Immature natural killer cell (primary cell): ENCODE results near the gene DQX1. TPM values are rescaled to one million over a fixed set of nuclear protein-coding genes. Genes with fewer than 3 reads are reported as not detected.

Experiments
- DNase-seq, 3 donors: peaks; one replicate each; pipeline ENCODE4 v3.0.0; 2022; ENCODE audit warnings: mixed read lengths in 1 of 3
- H3K27ac Mint-ChIP-seq, 6 donors: one replicate each; pipeline ENCODE4 v1.8.0; 2020; ENCODE audit warnings: mixed read lengths in 6 of 6, mild to moderate bottlenecking in 5 of 6, inconsistent platforms in 4 of 6, moderate library complexity in 3 of 6
- H3K27me3 Mint-ChIP-seq, 3 donors: one replicate each; pipeline ENCODE4 v1.8.0; 2020 to 2021; ENCODE audit warnings: low read depth in 3 of 3, mild to moderate bottlenecking in 3 of 3, mixed read lengths in 3 of 3, moderate library complexity in 3 of 3, inconsistent platforms in 1 of 3
- H3K36me3 Mint-ChIP-seq, 3 donors: one replicate each; pipeline ENCODE4 v1.8.0; 2020; ENCODE audit warnings: mixed read lengths in 3 of 3, inconsistent platforms in 2 of 3, mild to moderate bottlenecking in 2 of 3
- H3K4me1 Mint-ChIP-seq, 2 donors: one replicate each; pipeline ENCODE4 v1.8.0; 2020; ENCODE audit warnings: inconsistent platforms in 2 of 2, mild to moderate bottlenecking in 2 of 2, mixed read lengths in 2 of 2, moderate library complexity in 1 of 2
- H3K4me3 Mint-ChIP-seq, 5 donors: one replicate each; pipeline ENCODE4 v1.8.0; 2020; ENCODE audit warnings: mild to moderate bottlenecking in 5 of 5, mixed read lengths in 5 of 5, inconsistent platforms in 3 of 5, moderate library complexity in 3 of 5
- H3K9me3 Mint-ChIP-seq, 6 donors: one replicate each; pipeline ENCODE4 v1.8.0; 2020; ENCODE audit warnings: mild to moderate bottlenecking in 6 of 6, mixed read lengths in 6 of 6, inconsistent platforms in 4 of 6, moderate library complexity in 3 of 6
- polyA plus RNA-seq, 3 donors: library from polyadenylated mRNA; unstranded; fragments of 300-500 nt; fragmentation: Illumina TruSeq; gene quantifications; one replicate each; pipeline ENCODE4 v1.2.3, GENCODE V29; 2021

The DQX1 gene
- polyA plus RNA-seq, 3 donors from 2014 or later = not detected

GRCh38 chr2:74515981-74516633 lies 9.9 kb downstream of the DQX1 start:
- H3K4me1 Mint-ChIP-seq = peaks cover 16 to 19% of the 10 kb centered on the region in 2 donors

DNA sequence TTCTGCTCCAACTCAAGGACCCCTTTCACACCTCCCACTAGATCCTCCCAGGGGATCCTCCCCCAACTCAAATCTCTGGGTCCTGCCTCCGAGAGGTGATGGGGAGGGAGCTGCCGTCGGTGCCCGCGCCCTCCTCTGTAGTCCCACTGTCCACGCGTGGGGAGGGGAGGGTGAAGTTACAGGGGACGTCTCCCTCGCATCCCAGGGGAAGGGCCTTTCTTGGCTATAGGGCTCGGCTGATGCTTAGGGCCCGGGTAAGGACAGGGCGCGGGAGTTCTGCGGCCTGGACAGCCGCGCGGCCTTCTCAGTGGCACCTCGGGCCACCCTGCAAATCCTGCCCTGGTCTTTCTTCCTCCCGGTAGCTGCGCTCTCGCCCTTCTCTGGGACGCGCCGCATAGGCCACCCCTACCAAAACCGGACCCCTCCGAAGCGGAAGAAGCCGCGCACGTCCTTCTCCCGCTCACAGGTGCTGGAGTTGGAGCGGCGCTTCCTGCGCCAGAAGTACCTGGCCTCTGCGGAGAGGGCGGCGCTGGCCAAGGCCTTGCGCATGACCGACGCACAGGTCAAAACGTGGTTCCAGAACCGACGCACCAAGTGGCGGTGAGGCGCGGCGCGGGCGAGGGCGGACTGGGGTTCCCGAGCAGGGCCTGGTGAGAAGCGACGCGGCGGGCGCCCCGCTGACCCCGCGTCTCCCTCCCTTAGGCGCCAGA lies 10.6 kb downstream of the DQX1 start:
- Mint-ChIP-seq H3K4me3 (peak overlapping the region; percentile 18 to 72 (median 69)), H3K4me1 (peaks cover 16 to 19% of the 10 kb centered on the region in 2 donors), H3K9me3 (peaks cover 0 to 4% (median 0%) of the 10 kb centered on the region in 6 donors), H3K27ac (no peak overlapping the region), H3K36me3 (peaks cover 0 to 5% (median 0%) of the 10 kb centered on the region in 3 donors), H3K27me3 (peaks cover 40 to 42% (median 41%) of the 10 kb centered on the region in 3 donors)
- no peak for DNase-seq

More at GRCh38 chr2:74515981-74516633, 9.9 kb downstream of the DQX1 start:
- peaks cover 0 to 4% (median 0%) of the 10 kb centered on the region in 6 donors for H3K9me3 Mint-ChIP-seq
- no peak overlapping the region for H3K27ac Mint-ChIP-seq
- H3K27me3 Mint-ChIP-seq = peaks cover 39 to 42% (median 39%) of the 10 kb centered on the region in 3 donors
- H3K4me3 Mint-ChIP-seq = peak overlapping the region; percentile 71 to 84 (median 73)
- peak; percentile 62 to 71 (median 68) for DNase-seq
- peaks cover 0 to 6% (median 0%) of the 10 kb centered on the region in 3 donors for H3K36me3 Mint-ChIP-seq

DNA sequence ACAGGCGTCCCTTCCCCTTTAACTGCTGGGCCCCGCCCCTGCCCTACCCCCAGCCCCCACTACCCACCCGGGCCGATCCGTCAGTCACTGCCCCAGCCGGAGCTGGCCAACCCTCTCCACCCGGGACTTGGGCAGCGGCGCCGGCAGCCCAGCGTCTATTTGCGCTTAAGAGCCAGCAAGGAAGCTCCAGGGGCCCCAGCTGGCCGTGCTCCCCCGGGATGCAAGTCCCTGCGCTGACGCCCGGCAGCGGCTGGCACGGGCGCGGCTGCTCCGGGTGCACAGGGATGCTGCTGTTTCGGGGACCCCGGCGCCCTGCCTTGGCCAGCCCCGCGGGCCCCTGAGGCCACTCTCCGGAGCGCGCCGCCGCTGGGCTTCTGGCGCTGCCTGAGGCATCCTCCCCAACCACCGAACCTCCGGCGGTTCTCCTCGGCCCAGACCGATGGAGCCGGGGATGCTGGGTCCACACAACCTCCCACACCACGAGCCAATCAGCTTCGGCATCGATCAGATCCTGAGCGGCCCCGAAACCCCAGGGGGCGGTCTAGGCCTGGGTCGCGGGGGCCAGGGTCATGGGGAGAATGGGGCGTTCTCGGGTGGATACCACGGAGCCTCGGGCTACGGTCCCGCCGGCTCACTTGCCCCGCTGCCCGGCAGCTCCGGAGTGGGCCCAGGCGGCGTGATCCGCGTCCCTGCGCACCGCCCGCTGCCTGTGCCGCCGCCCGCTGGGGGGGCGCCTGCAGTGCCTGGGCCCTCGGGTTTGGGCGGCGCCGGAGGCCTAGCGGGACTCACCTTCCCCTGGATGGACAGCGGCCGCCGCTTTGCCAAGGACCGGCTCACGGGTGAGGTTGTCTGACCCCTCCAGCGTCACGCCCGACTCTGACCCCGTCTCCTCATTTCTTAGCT lies 11.4 kb downstream of the DQX1 start, which contains the start of gene TLX2:
TLX2 (plus strand) TSS at position 83 of the 903 bp plus-strand sequence; CDS start at position 440, 357 bp downstream.
- no peak within 1 kb of the TSS for H3K27ac Mint-ChIP-seq
- H3K27me3 Mint-ChIP-seq = peaks cover 38 to 42% (median 42%) of the 10 kb centered on the region in 3 donors
- peaks cover 0 to 4% (median 0%) of the 10 kb centered on the region in 6 donors for H3K9me3 Mint-ChIP-seq
- H3K4me1 Mint-ChIP-seq = peaks cover 16 to 19% of the 10 kb centered on the region in 2 donors
- DNase-seq = no peak
- H3K4me3 Mint-ChIP-seq = peak within 1 kb of the TSS; percentile 18 to 72 (median 25)
- H3K36me3 Mint-ChIP-seq = no peaks in the 10 kb centered on the region

DNA sequence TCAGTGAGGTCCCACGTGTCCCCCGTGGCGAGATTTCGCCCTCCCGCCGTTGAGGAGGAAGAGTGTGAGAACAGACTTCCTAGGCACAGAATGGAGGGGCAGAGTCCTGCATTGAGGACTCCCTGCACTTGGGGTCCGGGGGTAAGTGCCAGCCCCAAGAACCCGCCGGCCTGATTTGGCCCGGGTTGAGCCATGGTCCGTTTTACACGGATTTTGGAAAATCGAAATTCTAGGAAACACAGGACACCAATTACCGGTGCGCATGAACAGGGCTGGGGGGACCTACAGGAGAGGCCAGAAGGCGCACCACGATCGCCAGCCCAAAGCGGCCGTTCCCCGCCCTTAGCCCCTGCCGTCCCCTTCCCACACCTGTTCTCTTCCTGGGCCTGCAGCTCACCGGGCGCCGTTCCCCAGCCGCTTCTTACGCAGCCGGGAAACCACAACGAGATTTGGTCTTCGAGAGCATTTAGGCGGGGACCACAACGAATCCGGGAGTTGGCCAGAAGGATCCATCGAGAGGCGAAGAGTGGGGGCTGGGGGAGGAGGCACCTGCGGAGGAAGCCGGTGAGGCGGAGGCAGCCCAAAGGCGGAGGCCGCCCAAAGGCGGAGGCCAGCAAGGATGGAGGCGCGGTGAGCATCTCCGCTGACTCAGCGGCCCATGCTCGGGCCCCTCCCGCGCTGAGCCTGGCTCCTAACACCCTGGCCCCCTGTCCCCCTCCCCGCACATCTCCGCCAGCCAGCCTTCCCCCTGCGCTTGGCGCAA lies 12.2 kb downstream of the DQX1 start:
- DNase-seq = no peak
- Mint-ChIP-seq H3K27ac (no peak overlapping the region), H3K4me1 (peaks cover 16 to 19% of the 10 kb centered on the region in 2 donors)

GRCh38 chr2:74512744-74513604 lies 13.1 kb downstream of the DQX1 start:
- peaks cover 24 to 27% of the 10 kb centered on the region in 2 donors for H3K4me1 Mint-ChIP-seq
- DNase-seq = no peak
- peaks cover 0 to 4% (median 0%) of the 10 kb centered on the region in 6 donors for H3K9me3 Mint-ChIP-seq
- no peaks in the 10 kb centered on the region for H3K36me3 Mint-ChIP-seq
- no peak overlapping the region for H3K27ac Mint-ChIP-seq
- H3K27me3 Mint-ChIP-seq = peaks cover 29 to 45% (median 35%) of the 10 kb centered on the region in 3 donors
- H3K4me3 Mint-ChIP-seq = peak overlapping the region in 1 of 5 donors; percentile 23

More for the DNA sequence above, 12.2 kb downstream of the DQX1 start:
- no peaks in the 10 kb centered on the region for H3K36me3 Mint-ChIP-seq
- peaks cover 32 to 42% (median 42%) of the 10 kb centered on the region in 3 donors for H3K27me3 Mint-ChIP-seq
- peak overlapping the region in 2 of 5 donors; percentile 21 to 30 for H3K4me3 Mint-ChIP-seq
- H3K9me3 Mint-ChIP-seq = peaks cover 0 to 4% (median 0%) of the 10 kb centered on the region in 6 donors

DNA sequence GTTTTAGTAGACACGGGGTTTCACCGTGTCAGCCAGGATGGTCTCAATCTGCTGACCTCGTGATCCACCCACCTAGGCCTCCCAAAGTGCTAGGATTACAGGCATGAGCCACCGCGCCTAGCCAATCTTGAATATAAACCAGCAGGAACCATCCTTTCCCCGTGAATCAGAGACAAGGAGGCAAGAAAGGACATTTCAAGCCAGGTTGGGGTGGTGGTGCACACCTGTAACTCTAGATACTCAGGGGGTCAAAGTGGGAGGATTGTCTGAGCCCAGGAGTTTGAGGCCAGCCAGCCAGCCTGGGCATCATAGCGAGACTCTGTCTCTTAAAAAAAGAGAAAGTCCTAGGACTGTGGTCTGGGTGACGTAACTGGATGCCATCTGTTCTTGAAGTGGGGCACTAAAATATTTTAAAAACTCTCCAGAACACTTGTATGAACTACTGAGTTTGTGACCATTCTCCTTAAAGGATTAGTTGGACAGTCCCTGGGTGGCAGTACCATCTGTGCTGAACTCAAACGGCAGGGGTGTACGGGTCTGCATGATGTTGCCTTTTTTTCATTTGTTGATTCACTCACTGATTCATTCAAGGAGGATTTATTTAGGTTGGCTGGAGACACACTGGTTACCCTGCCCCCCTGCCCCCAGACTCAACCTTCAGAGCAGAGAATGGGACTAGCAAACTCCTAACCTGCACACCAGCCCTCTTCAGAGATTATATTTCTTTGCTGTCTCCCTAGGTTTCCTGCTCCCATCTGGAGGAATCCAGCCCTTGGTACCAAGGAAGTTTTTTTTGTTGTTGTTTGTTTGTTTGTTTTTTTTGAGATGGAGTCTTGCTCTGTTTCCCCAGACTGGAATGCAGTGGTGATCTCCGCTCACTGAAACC lies 14.7 kb downstream of the DQX1 start:
- DNase-seq = no peak
- Mint-ChIP-seq H3K9me3 (peaks cover 0 to 2% (median 0%) of the 10 kb centered on the region in 6 donors), H3K4me3 (no peak overlapping the region), H3K36me3 (peaks cover 3 to 5% (median 4%) of the 10 kb centered on the region in 3 donors), H3K27ac (no peak overlapping the region), H3K27me3 (peaks cover 29 to 47% (median 29%) of the 10 kb centered on the region in 3 donors), H3K4me1 (peaks cover 34 to 37% of the 10 kb centered on the region in 2 donors)

- Mint-ChIP-seq H3K27ac (no peak overlapping the region), H3K4me3 (no peak overlapping the region), H3K4me1 (peaks cover 30 to 37% of the 10 kb centered on the region in 2 donors), H3K36me3 (peaks cover 3 to 6% (median 5%) of the 10 kb centered on the region in 3 donors), H3K9me3 (peaks cover 0 to 2% (median 0%) of the 10 kb centered on the region in 6 donors), H3K27me3 (peaks cover 27 to 41% (median 29%) of the 10 kb centered on the region in 3 donors)
- DNase-seq = no peak
Measured at GRCh38 chr2:74510272-74510671, 15.8 kb downstream of the DQX1 start.

- Mint-ChIP-seq H3K36me3 (peaks cover 5 to 16% (median 13%) of the 10 kb centered on the region in 3 donors), H3K9me3 (no peaks in the 10 kb centered on the region), H3K27ac (peak overlapping the region; percentile 99 to 100 (median 100)), H3K4me3 (peak overlapping the region; percentile 98 to 100 (median 99)), H3K27me3 (peaks cover 24 to 38% (median 30%) of the 10 kb centered on the region in 3 donors), H3K4me1 (peaks cover 50 to 52% of the 10 kb centered on the region in 2 donors)
- no peak for DNase-seq
Measured at GRCh38 chr2:74507926-74508520, 18.0 kb downstream of the DQX1 start.

DNA sequence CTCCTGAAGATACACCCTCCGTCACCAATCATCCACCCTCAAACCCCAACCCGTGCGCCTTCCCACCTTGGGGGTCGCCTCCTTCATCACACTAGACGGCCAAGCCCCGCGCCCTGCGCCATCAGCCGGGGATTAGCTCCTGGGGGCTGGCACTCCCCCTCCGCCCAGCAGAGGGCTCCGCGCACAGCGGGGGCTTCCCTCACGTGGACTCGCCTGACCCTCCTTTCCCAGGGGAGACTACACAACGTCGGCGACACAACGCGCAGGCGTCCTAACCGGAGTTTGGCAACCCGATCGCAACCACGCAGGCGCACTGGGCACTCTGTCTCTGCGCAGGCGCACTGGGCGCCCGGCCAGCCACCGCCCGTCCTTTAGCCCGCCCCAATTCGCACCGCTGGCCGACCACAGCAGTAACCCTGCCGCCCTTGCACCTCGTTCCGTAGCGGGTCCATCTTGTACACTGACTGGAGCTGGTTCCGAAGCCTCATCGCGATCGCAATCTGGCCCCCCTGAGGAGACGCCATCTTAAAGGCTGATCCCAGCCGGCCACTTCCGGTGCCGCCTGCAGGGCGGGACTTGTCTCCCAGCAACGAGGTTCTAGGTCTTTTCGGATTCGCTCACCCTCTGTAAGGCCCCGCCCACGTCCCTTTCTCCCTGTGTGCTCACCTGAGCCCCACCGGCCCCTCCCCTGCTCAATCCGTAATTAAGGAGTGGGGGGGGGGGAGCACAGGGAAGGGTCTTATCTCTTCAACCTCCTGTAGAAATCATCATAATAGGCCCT lies 18.7 kb downstream of the DQX1 start, which contains the start of gene PCGF1:
PCGF1 (minus strand) TSS at position 551 of the 781 bp plus-strand sequence; CDS start at position 524, 27 bp downstream.
- peak within 1 kb of the TSS; percentile 99 to 100 (median 100) for H3K27ac Mint-ChIP-seq
- peaks cover 17 to 31% (median 24%) of the 10 kb centered on the region in 3 donors for H3K27me3 Mint-ChIP-seq
- H3K4me1 Mint-ChIP-seq = peaks cover 57 to 59% of the 10 kb centered on the region in 2 donors
- H3K36me3 Mint-ChIP-seq = peaks cover 5 to 16% (median 13%) of the 10 kb centered on the region in 3 donors
- peak; percentile 98 to 99 (median 98) for DNase-seq
- H3K9me3 Mint-ChIP-seq = no peaks in the 10 kb centered on the region
- H3K4me3 Mint-ChIP-seq = peak within 1 kb of the TSS; percentile 98 to 100 (median 99)
